Activated T-helper 2 cell treated with anti-CD3 and anti-CD28 coated beads, Interferon-gamma antibody, Interleukin-2, Interleukin-4, amounts not matched to agents 10 μg/mL and 5 μg/mL and 100 μg/mL, durations not matched to agents 14 hours and 24 hours and 36 hours (primary cell): ENCODE measurements around the gene G2E3. TPM values are rescaled to one million over a fixed set of nuclear protein-coding genes. Genes with fewer than 3 reads are reported as not detected.
"Not testable (repeated sequence)": the region's sequence is repeated elsewhere in the genome, so short reads cannot be mapped to it uniquely, and the experiment has no call there.

Source experiments
- DNase-seq: peaks from one replicate; pipeline ENCODE4 v3.0.0; 2021; ENCODE audit warnings: low spot score
- H3K27ac Mint-ChIP-seq: one replicate; pipeline ENCODE4 v1.8.0; 2021; ENCODE audit warnings: mixed read lengths
- H3K27me3 Mint-ChIP-seq: one replicate; pipeline ENCODE4 v1.8.0; 2021; ENCODE audit warnings: low read depth, mixed read lengths
- H3K36me3 Mint-ChIP-seq: one replicate; pipeline ENCODE4 v1.8.0; 2021; ENCODE audit warnings: low read depth, mixed read lengths
- H3K4me1 Mint-ChIP-seq: one replicate; pipeline ENCODE4 v1.8.0; 2021; ENCODE audit warnings: low read depth, mixed read lengths
- H3K4me3 Mint-ChIP-seq: one replicate; pipeline ENCODE4 v1.8.0; 2021; ENCODE audit warnings: low read depth, mild to moderate bottlenecking, moderate library complexity, mixed read lengths
- H3K9me3 Mint-ChIP-seq: one replicate; pipeline ENCODE4 v1.8.0; 2021; ENCODE audit warnings: mixed read lengths
- intact Hi-C: fragments of 100-400 bp; cut with micrococcal nuclease; formaldehyde crosslinking; loops from one replicate; pipeline ENCODE4 v1.15.1; 2023
- total RNA-seq: library from RNA; stranded (reverse); gene quantifications from 2 replicates; pipeline ENCODE4 v1.2.3, GENCODE V29; 2022

Gene G2E3
- total RNA-seq, 1 donor from 2014 or later: 26.4 TPM

- H3K27ac Mint-ChIP-seq: peak overlapping the region; percentile 94
- no peaks in the 10 kb centered on the region for H3K27me3 Mint-ChIP-seq
- intact Hi-C loops: loop anchor here (2.0 to 10.0 kb wide), 4 partner anchors 267 to 1456 kb away; partner anchors contain the start of genes AP4S1, ARHGAP5, HECTD1 and STRN3
- peaks cover 26% of the 10 kb centered on the region for H3K4me1 Mint-ChIP-seq
- DNase-seq: no peak
- H3K36me3 Mint-ChIP-seq: peaks cover 17% of the 10 kb centered on the region
- H3K9me3 Mint-ChIP-seq: no peaks in the 10 kb centered on the region
- peak overlapping the region; percentile 95 for H3K4me3 Mint-ChIP-seq
Observed at GRCh38 chr14:30621354-30621939, 62.5 kb downstream of the G2E3 start.

- no peaks in the 10 kb centered on the region for H3K27me3 Mint-ChIP-seq
- H3K36me3 Mint-ChIP-seq: peaks cover 15% of the 10 kb centered on the region
- H3K9me3 Mint-ChIP-seq: no peaks in the 10 kb centered on the region
- peak within 1 kb of the TSS; percentile 94 for H3K27ac Mint-ChIP-seq
- peak; percentile 93 for DNase-seq
- intact Hi-C loops: loop anchor here (1.0 to 10.0 kb wide), 5 partner anchors 63 to 1455 kb away; partner anchors contain the start of genes AP4S1, ARHGAP5, G2E3 and HECTD1
- H3K4me1 Mint-ChIP-seq: peaks cover 29% of the 10 kb centered on the region
- peak within 1 kb of the TSS; percentile 95 for H3K4me3 Mint-ChIP-seq
Observed at GRCh38 chr14:30621940-30622830, 63.2 kb downstream of the G2E3 start, which contains the start of gene SCFD1. Gene SCFD1, plus strand, starts transcription at chr14:30622319. Its CDS starts 20 bp downstream, at chr14:30622339.

- Mint-ChIP-seq H3K4me3 (peak overlapping the region; percentile 95), H3K27ac (no peak overlapping the region), H3K9me3 (no peaks in the 10 kb centered on the region), H3K4me1 (peaks cover 37% of the 10 kb centered on the region), H3K36me3 (peaks cover 23% of the 10 kb centered on the region), H3K27me3 (no peaks in the 10 kb centered on the region)
- intact Hi-C loops: loop anchor here (5.0 to 10.0 kb wide), 3 partner anchors 269 to 1454 kb away; partner anchors contain the start of genes AP4S1, ARHGAP5 and STRN3
- no peak for DNase-seq
Observed at GRCh38 chr14:30623412-30624131, 64.6 kb downstream of the G2E3 start.

- no peaks in the 10 kb centered on the region for H3K9me3 Mint-ChIP-seq
- H3K27ac Mint-ChIP-seq: no peak overlapping the region
- peaks cover 37% of the 10 kb centered on the region for H3K4me1 Mint-ChIP-seq
- H3K4me3 Mint-ChIP-seq: peak overlapping the region; percentile 67
- H3K27me3 Mint-ChIP-seq: no peaks in the 10 kb centered on the region
- intact Hi-C loops: loop anchor here (5.0 to 10.0 kb wide), 3 partner anchors 269 to 1453 kb away; partner anchors contain the start of genes AP4S1, ARHGAP5 and STRN3
- peaks cover 27% of the 10 kb centered on the region for H3K36me3 Mint-ChIP-seq
- DNase-seq: no peak
Observed at GRCh38 chr14:30624132-30624423, 65.1 kb downstream of the G2E3 start.

GRCh38 chr14:30625533-30625932, 66.6 kb downstream of the G2E3 start:
- H3K4me1 Mint-ChIP-seq: peaks cover 29% of the 10 kb centered on the region
- no peak overlapping the region for H3K27ac Mint-ChIP-seq
- H3K4me3 Mint-ChIP-seq: no peak overlapping the region
- H3K27me3 Mint-ChIP-seq: no peaks in the 10 kb centered on the region
- intact Hi-C loops: loop anchor here (10.0 kb wide), 1 partner anchor 271 kb away; no protein-coding TSS in a partner anchor
- no peak for DNase-seq
- H3K36me3 Mint-ChIP-seq: peaks cover 28% of the 10 kb centered on the region
- no peaks in the 10 kb centered on the region for H3K9me3 Mint-ChIP-seq

- Mint-ChIP-seq H3K4me1 (peaks cover 17% of the 10 kb centered on the region), H3K36me3 (peaks cover 32% of the 10 kb centered on the region)
- H3K9me3 Mint-ChIP-seq, H3K27ac Mint-ChIP-seq, H3K27me3 Mint-ChIP-seq, DNase-seq, H3K4me3 Mint-ChIP-seq: not testable (repeated sequence)
- intact Hi-C loops: loop anchor here (10.0 kb wide), 1 partner anchor 275 kb away; no protein-coding TSS in a partner anchor
Observed at GRCh38 chr14:30629432-30629831, 70.5 kb downstream of the G2E3 start.

- Mint-ChIP-seq H3K27ac (no peak overlapping the region), H3K4me3 (no peak overlapping the region), H3K9me3 (no peaks in the 10 kb centered on the region), H3K36me3 (peaks cover 33% of the 10 kb centered on the region), H3K4me1 (peaks cover 12% of the 10 kb centered on the region), H3K27me3 (no peaks in the 10 kb centered on the region)
- intact Hi-C loops: no loop called here
- no peak for DNase-seq
Observed at GRCh38 chr14:30630248-30630647, 71.3 kb downstream of the G2E3 start.

- Mint-ChIP-seq H3K36me3 (peaks cover 54% of the 10 kb centered on the region), H3K4me1 (peaks cover 8% of the 10 kb centered on the region), H3K4me3 (no peak overlapping the region), H3K27me3 (no peaks in the 10 kb centered on the region), H3K27ac (no peak overlapping the region), H3K9me3 (no peaks in the 10 kb centered on the region)
- no peak for DNase-seq
- intact Hi-C loops: no loop called here
Observed at GRCh38 chr14:30632730-30633129, 73.8 kb downstream of the G2E3 start.

GRCh38 chr14:30638926-30639325, 80.0 kb downstream of the G2E3 start:
- DNase-seq: no peak
- Mint-ChIP-seq H3K36me3 (peaks cover 59% of the 10 kb centered on the region), H3K27me3 (no peaks in the 10 kb centered on the region), H3K4me3 (no peak overlapping the region), H3K4me1 (peaks cover 1% of the 10 kb centered on the region), H3K27ac (no peak overlapping the region), H3K9me3 (peaks cover 1% of the 10 kb centered on the region)
- intact Hi-C loops: no loop called here

GRCh38 chr14:30641207-30641606, 82.2 kb downstream of the G2E3 start:
- DNase-seq: no peak
- Mint-ChIP-seq H3K36me3 (peaks cover 65% of the 10 kb centered on the region), H3K4me3 (no peak overlapping the region), H3K9me3 (peaks cover 17% of the 10 kb centered on the region), H3K4me1 (peaks cover 1% of the 10 kb centered on the region), H3K27ac (no peak overlapping the region), H3K27me3 (no peaks in the 10 kb centered on the region)
- intact Hi-C loops: no loop called here

GRCh38 chr14:30644462-30644861, 85.5 kb downstream of the G2E3 start:
- H3K4me3 Mint-ChIP-seq, DNase-seq, H3K4me1 Mint-ChIP-seq, intact Hi-C loops, H3K27ac Mint-ChIP-seq, H3K27me3 Mint-ChIP-seq: not testable (repeated sequence)
- H3K9me3 Mint-ChIP-seq: peaks cover 17% of the 10 kb centered on the region
- H3K36me3 Mint-ChIP-seq: peaks cover 55% of the 10 kb centered on the region

- peaks cover 53% of the 10 kb centered on the region for H3K36me3 Mint-ChIP-seq
- H3K27ac Mint-ChIP-seq: no peak overlapping the region
- no peaks in the 10 kb centered on the region for H3K27me3 Mint-ChIP-seq
- intact Hi-C loops: no loop called here
- H3K9me3 Mint-ChIP-seq: peaks cover 17% of the 10 kb centered on the region
- no peak for DNase-seq
- no peak overlapping the region for H3K4me3 Mint-ChIP-seq
- H3K4me1 Mint-ChIP-seq: no peaks in the 10 kb centered on the region
Observed at GRCh38 chr14:30645600-30645999, 86.6 kb downstream of the G2E3 start.
